HG03521 (cell line): ENCODE measurements around the gene NPR2.

Source experiments
- ATAC-seq: cut with Tn5 transposase; IDR thresholded peaks from one replicate; pipeline ENCODE4 v1.9.1; 2021; ENCODE audit warnings: mild to moderate bottlenecking, moderate library complexity; ENCODE audit not compliant: unreplicated experiment

NPR2 gene

GRCh38 chr9:35791297-35791921 is at the start of gene NPR2:
TSS of gene NPR2 (plus strand) at chr9:35791591. CDS start at chr9:35792409, 818 bp downstream.
- ATAC-seq = no peak

- no peak for ATAC-seq
Measured at GRCh38 chr9:35741740-35742139, 49.7 kb upstream of the NPR2 start.

GRCh38 chr9:35743452-35743851 is 47.9 kb upstream of the NPR2 start:
- ATAC-seq = no peak

GRCh38 chr9:35743880-35744518 is 47.4 kb upstream of the NPR2 start:
- ATAC-seq = no peak

- ATAC-seq = no peak
Measured at GRCh38 chr9:35745569-35745968, 45.8 kb upstream of the NPR2 start.

GRCh38 chr9:35746583-35746982 is 44.8 kb upstream of the NPR2 start:
- no peak for ATAC-seq

- no peak for ATAC-seq
Measured at GRCh38 chr9:35748242-35748857, 43.0 kb upstream of the NPR2 start.

- ATAC-seq = peak; percentile 78
Measured at GRCh38 chr9:35748858-35749514, 42.4 kb upstream of the NPR2 start, which contains the start of the genes GBA2 and RGP1. TSS of gene GBA2 (minus strand) at chr9:35749228. CDS start at chr9:35748704, 524 bp downstream. TSS of gene RGP1 (plus strand) at chr9:35749287. CDS start at chr9:35749756, 469 bp downstream.

- peak; percentile 25 for ATAC-seq
Measured at GRCh38 chr9:35749515-35750255, 41.7 kb upstream of the NPR2 start.

- no peak for ATAC-seq
Measured at GRCh38 chr9:35750256-35750531, 41.2 kb upstream of the NPR2 start.

GRCh38 chr9:35753466-35753865 is 37.9 kb upstream of the NPR2 start:
- no peak for ATAC-seq

- no peak for ATAC-seq
Measured at GRCh38 chr9:35754264-35754663, 37.1 kb upstream of the NPR2 start, which contains the start of gene MSMP. TSS of gene MSMP (minus strand) at chr9:35754276. CDS start at chr9:35754129, 147 bp downstream.

- no peak for ATAC-seq
Measured at GRCh38 chr9:35755071-35755470, 36.3 kb upstream of the NPR2 start.

GRCh38 chr9:35756275-35757225 is 34.8 kb upstream of the NPR2 start:
- peak; percentile 54 for ATAC-seq

- peak; percentile 33 for ATAC-seq
Measured at GRCh38 chr9:35757226-35757891, 34.0 kb upstream of the NPR2 start.

- no peak for ATAC-seq
Measured at GRCh38 chr9:35757892-35758275, 33.5 kb upstream of the NPR2 start.

- ATAC-seq = no peak
Measured at GRCh38 chr9:35758475-35759050, 32.8 kb upstream of the NPR2 start.

GRCh38 chr9:35759795-35760194 is 31.6 kb upstream of the NPR2 start:
- ATAC-seq = no peak

GRCh38 chr9:35760651-35761050 is 30.7 kb upstream of the NPR2 start:
- ATAC-seq = no peak
